ENCODE measurements around the gene S100A8.
"Not testable (repeated sequence)": the region's sequence is repeated elsewhere in the genome, so short reads cannot be mapped to it uniquely, and the experiment has no call there.

The S100A8 gene

DNA sequence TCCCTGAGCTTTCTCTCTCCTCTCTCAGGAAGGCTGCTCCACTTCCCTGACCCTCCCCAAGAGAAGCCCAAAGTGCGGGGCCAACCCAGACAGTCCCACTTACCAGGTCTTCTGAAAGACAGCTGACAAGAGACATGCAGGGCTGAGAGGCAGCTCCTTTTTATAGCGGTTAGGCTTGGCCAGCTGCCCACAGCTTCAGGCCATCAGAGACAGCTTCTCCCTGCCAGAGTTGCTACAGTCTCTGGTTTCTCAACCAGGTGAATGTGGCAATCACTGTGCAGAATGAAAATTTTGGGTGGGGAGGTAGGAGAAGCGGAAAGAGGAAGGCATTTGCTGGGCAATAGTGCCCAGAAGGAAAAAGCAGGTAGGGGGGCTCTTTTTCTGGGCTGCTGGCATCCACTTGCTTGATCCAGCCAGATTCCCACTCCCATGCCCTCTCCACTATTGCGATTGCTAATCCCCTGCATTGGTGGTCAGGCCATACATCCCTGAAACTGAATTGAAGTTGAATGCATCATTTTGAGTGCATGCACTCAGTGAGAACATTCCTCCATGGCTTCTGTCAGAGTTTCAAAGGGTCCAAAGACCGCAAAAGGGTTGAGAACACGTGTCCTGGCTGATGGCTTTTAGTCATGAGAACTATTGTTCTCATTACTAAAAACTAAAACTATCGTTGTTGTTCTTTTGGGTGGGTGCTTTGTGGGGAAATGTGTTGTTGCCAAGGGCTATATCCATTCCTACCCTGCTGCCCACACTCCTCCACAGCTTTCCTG, at the start of gene S100A8:
Gene S100A8, minus strand, starts transcription at position 136 of the 773 bp plus-strand sequence. CDS start 538 bp downstream, outside the sequence.
- DNase-seq (ENCODE audit: low spot score), result peak; percentile 54

DNA sequence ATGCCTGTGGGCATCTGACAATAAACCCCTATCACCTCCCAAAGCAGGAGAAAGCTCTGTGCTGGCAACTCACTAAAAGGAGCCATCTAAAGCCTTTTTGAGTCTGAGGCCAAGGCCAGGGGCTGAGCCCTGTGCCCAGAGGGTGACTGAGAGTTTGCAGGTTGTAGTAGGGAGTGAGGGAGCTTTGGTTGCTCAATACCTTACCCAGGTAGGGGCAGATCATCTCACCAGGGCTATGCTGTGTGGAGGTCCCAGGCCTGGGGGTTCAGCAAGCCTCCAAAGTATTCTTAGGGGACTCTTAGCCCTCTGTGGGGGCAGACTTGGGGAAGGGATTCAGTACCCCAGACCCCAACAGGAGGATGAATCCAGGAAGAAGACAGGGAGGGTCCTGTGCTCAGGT, 48.4 kb upstream of the S100A8 start:
- DNase-seq (ENCODE audit: low spot score), result no peak

DNA sequence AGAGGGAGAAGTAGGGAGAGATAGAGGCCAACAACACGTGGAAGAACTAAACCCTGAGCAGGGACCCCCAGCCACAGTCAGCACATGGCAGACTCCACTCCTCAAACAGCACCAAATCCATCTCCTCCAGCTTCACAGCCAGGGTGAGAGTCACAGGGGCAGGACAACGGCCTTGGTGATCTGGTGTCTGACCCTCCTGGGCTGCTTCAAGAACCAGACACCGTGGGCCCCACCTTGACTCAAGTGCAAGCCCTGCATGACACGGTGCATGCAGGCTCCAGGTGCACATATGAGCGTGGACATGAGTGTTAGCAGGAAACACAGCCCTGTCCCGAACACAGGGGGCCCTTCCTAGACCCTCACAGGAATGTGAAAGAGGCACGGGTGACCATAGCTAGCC, 47.7 kb upstream of the S100A8 start:
- DNase-seq (ENCODE audit: low spot score), result no peak

DNA sequence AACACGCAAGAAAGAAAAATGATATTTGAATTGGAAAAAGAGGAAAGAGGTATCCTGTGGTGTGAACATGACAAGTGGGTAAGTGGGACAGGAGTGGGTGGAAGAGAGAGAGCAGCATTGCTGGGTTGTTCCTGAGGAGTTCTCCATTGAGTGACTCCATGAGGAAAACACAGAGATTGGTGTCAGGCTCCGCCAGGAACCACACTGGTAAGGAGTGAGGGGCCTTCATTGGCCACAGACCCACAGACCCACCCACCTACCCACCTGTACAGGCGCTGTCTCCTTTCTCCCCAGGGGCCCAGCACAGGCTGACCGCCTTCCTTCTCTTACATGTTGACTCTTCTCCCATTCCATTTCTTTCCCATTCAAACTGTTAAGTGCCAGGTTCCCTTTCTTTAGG, 46.4 kb upstream of the S100A8 start:
- no peak for DNase-seq (ENCODE audit: low spot score)

DNA sequence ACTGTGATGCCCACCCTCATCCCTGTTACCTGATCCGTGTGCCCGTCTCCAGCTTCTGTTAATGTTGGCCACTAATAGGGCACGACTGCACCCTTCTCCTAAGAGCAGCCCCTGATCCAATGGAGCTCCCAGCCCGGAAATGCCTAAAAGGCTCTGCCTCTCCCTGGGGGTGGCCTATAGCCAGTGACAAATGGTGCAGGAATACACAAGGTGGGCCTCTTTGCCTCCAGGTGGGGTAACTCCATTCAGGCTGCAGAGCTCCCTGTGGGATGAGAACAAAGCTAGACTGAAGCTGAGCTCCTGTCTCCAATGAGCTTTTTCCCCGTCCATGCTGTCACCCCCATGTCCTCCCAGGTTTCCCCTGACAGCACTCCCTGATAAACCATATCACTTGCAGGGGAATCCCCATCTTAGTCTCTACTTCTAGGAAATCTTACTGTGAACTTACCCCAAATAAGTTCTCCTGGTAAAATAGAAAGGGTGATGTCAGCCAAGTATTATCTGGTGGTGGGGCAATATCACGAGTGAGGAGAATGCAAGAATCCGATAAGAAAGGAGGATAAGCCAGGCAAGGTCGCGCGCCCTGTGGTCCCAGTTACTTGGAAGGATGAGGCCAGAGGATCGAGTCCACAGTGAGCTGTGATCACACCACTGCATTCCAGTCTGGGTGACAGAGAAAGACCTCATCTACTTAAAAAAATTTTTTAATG, 44.0 kb upstream of the S100A8 start:
- DNase-seq (ENCODE audit: low spot score), result no peak

DNA sequence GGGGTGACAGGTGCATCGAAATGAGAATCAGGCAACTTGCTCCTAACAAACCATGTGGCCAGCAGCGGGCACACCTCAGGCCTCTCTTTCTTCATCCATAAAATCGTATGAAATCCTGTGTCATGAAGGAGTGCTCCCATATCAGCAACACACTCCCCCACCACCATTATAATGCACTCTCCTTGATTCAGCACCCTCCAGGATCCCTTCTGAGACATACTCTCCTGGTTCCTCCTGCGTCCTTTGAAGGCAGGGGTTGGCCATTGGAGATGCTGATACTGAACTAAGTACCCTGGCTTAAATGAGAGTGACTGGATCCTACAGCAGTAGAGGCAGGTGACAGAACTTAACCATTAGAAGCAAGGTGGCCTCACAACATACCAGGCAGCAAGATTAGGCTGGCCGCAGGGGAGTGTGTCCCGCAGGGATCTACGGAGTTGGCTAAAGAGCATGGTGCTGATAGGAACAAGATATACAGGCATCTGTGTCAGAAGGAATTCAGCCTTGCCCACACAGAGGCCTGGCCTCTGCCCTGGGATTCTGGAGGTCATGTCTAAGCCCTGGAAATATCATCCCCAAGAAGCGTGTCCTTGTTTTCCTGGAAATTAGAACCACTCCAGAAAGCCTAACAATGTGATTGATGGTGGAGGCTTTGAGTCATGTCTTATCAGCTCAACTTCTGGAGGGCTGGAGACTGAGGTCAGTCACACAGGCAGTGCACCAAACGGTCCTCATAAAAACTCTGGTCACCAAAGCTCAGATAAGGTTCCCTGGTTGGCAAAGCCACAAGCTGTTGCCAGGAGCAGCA, 42.2 kb upstream of the S100A8 start:
- no peak for DNase-seq (ENCODE audit: low spot score)

DNA sequence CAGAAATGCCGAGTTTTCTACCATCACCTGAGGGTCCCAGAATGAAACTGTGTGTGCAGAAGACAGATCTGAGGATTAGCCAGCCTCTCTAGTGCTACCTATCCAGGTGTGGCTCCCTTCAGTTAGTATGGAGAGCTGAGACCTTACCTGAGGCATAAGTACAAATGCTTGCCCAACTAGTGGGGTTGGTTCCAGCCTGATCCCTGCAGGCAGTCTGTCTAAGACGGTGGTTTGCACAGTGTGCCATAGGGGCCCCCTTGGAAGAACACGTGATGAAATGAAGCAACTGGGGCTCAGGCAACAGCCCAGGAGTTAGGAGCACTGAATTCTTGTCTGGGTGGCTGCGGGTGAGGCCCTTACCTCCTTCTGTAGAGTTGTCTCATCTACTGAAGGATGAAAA, 41.1 kb upstream of the S100A8 start:
- DNase-seq (ENCODE audit: low spot score), result no peak

DNA sequence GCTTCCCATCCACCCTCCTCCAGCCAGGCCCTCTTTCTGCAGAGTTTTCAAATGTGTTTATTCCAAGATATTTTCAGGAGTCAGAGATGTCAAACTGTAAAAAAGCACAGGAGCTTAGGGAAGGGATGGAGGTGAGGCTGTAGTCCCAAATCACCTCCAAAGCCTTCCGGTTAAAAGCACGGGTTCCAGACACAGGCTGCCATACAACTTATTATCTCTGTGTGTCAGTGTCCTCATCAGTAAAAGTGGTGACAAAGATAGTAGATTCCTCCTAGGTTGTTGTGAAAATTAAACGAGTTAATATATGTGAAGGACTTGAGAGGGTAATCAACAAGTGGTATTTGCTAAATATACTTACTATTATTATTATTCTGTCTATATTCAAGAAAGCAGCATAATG, 40.6 kb upstream of the S100A8 start:
- DNase-seq (ENCODE audit: low spot score), result no peak

DNA sequence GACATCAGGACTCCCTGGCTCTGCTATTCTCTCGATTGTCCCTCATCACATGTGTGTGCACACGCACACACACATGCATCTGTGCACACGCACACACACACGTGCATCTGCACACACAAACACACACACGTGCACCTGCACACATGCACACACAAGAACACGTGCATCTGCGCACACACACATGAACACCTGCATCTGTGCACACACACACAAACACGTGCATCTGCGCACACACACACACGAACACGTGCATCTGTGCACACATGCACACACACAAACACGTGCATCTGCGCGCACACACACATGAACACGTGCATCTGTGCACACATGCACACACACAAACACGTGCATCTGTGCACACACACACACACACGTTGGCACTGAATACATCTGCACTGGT, 40.1 kb upstream of the S100A8 start:
- no peak for DNase-seq (ENCODE audit: low spot score)

DNA sequence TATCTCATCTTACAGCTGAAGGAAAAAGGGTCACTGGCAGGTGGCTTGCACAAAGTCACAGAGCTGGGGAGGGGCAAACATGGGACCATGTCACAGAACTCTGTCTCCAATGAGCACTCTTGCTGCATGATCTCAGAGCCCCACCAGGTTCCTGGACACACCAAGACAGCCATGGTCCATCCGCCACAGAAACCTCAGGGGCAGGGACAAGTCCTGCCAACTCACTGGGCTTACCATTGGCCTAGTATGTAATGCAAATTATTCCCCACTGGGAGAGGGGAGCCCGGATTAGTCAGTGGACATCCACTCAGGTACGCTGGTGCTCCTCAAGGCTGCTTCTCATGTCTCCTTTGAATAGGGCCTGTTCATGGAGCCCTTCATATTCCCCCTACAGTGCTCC, 39.7 kb upstream of the S100A8 start:
- DNase-seq (ENCODE audit: low spot score), result no peak

DNA sequence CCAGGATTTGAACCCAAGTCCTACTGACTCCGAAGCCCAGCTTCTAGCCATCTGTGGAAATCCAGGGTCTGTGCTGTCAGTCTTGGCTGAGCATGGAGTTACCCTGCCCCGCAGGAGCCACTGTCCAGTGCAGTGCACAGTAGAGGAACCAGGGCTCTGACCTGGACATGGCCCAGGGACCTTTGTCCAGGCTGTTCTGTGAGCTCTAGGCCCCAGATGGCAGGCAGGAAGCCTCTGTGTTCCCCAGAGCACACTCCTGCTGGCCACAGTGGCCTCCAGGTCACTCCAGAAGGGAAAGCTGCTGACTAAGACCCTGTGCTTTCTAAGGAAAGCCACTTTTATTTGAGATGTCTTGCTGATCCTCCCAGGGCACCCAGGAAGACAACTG, 39.3 kb upstream of the S100A8 start:
- no peak for DNase-seq (ENCODE audit: low spot score)

DNA sequence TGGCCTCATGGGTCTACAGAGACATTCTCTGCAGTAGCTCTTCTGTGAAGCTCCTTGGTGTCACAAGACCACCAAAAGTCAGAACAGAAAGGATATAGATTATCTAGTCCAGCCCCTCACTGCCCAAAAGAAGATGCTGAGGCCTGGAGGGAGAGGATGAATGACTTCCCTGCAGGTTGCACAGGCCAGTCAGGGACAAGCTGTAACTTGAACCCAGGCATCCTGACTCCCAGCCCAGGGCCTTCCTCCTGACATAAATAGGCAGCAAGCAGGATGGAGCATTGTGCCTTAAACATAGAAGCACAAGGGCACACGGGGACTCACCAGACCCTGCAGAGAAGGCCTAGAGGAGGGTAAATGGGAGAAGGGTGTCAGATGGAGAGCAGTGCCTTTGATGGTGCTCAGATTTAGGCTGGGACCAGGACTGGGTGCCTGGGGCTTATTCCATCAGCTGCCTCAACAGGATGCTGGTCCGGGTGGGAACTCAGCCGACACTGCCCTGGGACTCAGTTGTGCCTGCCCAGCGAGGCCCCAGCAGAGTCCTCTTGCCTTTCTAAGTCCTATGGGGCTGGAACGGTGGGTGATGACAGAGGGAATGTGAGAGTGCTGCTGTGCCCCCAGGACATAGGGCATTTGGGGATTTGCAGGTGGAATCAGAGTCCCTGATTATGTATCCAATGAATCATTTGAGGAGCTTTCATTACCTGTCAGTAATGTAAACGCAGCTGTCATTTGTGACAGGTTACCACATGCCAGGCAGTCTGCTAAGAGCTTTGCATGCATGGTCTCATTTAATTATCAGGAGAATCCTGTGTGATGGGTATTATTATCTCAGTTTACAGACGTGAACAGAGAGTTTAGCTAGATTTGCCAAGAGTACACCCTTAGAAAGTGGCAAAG, 38.6 kb upstream of the S100A8 start:
- no peak for DNase-seq (ENCODE audit: low spot score)

DNA sequence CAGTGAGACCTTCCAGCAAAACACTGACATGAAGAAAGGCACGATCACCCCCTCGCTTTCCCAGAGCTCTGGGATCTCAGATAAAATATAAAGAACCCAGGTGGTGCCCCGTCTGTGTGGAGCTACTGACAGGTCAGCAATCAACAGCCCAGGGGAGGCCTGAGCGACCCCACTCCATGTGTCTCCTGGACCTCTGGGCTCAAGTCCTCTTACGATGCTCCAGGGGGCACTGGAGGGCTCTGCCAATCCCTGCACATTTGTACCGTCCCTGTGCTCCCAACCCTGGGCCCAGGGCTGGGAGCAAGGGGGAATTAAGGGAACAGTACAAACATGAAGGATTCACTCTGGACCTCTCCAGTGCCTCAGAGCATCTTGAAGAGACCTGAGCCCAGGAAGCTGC, 37.9 kb upstream of the S100A8 start:
- DNase-seq (ENCODE audit: low spot score), result no peak

DNA sequence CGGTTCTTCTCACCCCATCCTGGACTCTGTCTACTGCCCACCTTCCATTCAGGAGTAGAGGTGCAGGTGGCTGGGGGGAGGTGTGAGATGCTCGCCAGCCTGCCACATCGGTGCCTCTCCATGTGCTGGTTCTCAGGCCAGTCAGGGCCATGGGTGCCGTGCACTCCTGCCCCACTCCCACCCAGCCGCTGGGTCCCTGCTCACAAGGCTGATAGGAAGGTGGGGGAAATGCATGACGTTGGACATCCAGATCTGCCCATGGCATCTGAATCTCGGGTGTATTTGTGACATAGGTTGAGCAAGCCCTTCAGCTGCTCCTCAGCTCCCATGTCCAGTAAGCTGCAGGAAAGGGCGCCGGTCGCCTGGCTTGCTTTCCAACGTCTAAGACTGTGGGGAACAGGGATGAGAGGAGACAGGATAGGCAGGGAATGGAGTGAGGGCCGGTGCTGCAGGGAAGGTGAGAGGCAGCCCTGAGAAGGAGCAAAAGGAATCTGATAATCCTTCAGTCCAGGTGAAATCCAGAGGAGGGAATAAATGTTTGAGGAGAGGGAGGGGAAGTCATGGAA, 37.3 kb upstream of the S100A8 start:
- DNase-seq (ENCODE audit: low spot score), result no peak

DNA sequence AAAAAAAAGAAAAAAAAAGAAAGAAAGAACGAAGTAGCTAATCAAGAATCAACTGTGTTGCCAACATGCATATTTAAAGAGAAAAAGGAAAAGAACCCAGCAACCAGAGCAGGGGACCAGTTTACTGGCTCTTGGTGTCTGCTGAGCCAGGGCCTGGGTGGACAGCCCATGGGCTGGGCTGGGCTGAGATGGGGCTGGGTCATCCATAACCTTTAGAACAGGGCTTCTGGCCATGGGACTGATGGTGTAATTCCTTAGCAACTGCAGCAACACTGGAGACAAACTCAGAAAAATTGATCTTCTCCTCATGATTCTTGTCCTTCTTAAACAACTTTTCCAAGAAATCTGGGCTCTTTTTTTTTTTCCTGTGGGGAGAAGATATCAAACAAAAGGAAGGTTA, 35.9 kb upstream of the S100A8 start:
- DNase-seq (ENCODE audit: low spot score), result no peak

DNA sequence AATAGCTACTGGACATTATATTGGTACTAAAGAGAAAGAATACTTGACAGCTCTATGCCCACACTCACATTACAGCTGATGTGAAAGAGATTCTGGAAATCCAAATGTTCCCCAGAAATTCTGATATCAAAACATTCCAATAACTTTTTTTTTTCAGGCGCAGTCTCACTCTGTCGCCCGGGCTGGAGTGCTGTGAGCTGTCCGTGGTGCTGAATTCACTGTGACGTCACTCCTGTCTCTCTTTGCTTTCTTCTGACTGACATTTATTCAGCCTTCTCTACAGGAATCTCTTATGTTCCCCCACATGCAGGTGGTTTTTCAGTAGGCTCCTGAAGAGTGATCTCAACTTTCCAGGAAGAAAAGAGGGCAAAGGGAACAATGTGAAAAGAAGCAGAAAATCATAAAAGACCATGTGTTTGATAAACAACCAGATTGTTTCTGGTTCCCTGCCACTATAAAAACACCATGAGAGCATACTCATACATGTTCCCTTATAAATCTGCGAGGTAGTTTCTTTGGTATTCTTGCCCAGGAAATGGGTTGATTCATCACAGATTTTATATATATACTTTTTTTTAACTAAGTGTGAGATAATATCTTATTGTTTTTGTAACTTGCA, 31.7 kb upstream of the S100A8 start:
- peak; percentile 71 for DNase-seq (ENCODE audit: low spot score)

DNA sequence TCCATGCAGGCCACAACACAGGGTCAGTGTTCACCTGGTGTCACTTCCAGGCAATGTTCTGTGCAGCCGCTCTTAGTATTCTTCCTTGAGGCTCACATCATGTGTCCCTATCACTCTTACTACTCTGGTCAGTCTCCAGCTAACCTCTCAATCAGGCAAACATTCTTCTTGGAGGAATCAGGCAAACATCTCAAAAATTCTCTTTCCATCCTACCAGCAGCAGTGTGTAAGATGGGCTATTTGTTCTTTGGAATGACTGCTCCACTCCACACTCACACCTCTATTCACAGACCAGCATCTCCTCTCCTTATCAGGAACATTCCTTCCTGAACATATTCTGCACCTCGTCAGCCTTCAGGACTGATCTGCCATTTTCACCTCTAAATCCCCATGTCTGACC, 29.4 kb upstream of the S100A8 start:
- DNase-seq (ENCODE audit: low spot score), result no peak

DNA sequence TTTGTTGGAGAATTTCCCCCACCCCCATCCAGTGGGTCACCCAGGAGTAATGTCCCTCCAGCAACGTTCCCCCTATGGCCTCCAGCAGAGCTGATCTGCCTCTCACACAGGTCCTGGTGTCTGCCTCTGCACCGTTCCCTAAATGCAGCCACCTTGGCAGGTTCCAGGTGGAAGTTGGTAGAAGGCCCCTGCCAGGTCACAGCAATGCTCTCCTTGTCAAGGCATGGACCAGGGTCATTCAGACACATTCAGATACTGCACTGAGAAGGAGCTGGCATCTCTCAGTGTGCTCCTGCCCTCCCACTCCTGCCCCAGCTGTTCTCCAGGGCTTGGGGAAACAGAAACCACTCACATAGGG, 28.5 kb upstream of the S100A8 start:
- not testable (repeated sequence) for DNase-seq (ENCODE audit: low spot score)

DNA sequence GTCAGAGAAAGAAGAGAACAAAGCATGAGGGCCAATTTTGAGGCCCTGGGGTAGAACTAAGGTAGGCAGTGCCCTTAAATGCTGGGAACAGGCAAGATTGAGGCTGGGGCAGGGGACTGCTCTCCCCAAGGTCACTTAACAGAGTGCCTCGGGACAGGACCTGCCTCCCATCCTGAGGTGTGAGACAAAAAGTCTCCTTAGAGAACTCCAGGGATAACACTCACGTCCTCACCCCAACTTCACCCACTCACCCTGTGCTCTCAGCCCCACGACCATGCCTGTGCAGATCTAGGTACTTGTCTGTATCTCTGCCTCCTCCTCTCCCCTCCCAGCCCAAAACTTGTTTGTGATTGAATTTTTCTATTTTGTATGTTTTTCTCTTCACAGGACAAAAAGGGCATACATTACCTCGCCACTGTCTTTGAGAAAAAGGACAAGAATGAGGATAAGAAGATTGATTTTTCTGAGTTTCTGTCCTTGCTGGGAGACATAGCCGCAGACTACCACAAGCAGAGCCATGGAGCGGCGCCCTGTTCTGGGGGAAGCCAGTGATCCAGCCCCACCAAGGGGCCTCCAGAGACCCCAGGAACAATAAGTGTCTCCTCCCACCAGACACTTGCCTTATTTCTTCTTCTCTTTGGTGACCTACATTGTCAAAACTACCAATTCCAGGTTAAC, 28.0 kb upstream of the S100A8 start:
- not testable (repeated sequence) for DNase-seq (ENCODE audit: low spot score)

DNA sequence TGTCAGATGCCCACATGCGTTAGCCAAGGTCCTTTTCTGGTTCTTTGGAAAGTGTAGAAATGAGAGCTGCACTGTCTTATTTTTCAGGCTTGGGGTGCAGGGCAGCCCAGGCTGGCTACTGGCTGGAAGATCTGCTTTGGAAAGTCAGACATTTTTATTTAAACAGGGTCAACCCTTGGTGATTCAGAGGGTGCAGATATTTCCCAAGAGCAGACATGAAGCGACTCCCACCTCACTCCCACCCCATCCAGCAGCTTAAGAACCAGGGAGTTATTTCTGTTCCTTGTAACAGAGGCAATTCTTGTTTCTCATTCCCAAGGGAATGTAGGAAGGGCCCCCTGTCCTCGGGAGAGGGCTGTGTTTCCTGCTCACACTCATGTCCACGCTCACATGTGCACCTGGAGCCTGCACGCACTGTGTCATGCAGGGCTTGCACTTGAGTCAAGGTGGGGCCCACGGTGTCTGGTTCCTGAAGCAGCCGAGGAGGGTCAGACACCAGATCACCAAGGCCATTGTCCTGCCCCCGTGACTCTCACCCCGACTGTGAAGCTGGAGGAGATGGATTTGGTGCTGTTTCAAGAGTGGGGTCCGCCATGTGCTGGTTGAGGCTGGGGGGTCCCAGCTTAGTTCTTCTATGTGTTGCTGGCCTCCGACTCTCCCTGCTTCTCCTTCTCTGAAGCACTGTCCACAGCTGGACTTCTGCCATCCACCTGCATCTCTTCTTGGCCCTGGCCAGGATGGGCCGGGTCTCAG, 26.4 kb upstream of the S100A8 start:
- no peak for DNase-seq (ENCODE audit: low spot score)
